AG04450 (cell line): ENCODE data around the gene ASCL5. TPM values are rescaled to one million over a fixed set of nuclear protein-coding genes. Genes with fewer than 3 reads are reported as not detected.

Source experiments
- CTCF ChIA-PET: fragments of 300-600, 350-600 bp; formaldehyde crosslinking; extraction: SDS; loops from one replicate; lab custom pipeline; 2022; ENCODE audit warnings: antibody characterized with exemption, inconsistent platforms; lab: Charles Lee
- POLR2A ChIA-PET: fragments of 350-600 bp; formaldehyde crosslinking; extraction: SDS; loops from one replicate; lab custom pipeline; 2021; ENCODE audit warnings: antibody characterized with exemption, inconsistent platforms; lab: Yijun Ruan, JAX
- DNase-seq: peaks from one replicate; pipeline ENCODE4 v3.0.0-alpha.2; 2011; ENCODE audit warnings: low read depth, low spot score
- H3K27ac ChIP-seq: one replicate; pipeline ENCODE4 v1.5.1; 2012; ENCODE audit warnings: low read depth, low read length, control low read depth
- H3K27me3 ChIP-seq: one replicate; pipeline ENCODE4 v1.6.0; 2012; ENCODE audit warnings: low read length; ENCODE audit not compliant: control insufficient read depth, insufficient read depth
- H3K4me3 ChIP-seq: 2 replicates; pipeline ENCODE4 v1.5.1; 2011; ENCODE audit warnings: mild to moderate bottlenecking, low read depth, low read length, control low read depth
- H3K9me3 ChIP-seq: 2 replicates; pipeline ENCODE4 v1.5.1; 2012; ENCODE audit warnings: low read length; ENCODE audit not compliant: control insufficient read depth, insufficient read depth
- polyA plus RNA-seq: library from polyadenylated mRNA; depleted of rRNA; stranded (reverse); fragments of >200 nt; gene quantifications from 2 replicates; pipeline ENCODE4 v1.2.3, GENCODE V29; 2011
- TF ChIP-seq, protein P1 (sequence below): IDR thresholded peaks from 2 replicates; pipeline ENCODE4 v1.5.1; 2011; ENCODE audit warnings: low read depth, low read length, control low read depth, inconsistent platforms

ASCL5 gene
- polyA plus RNA-seq, 1 experiment, result not detected

GRCh38 chr1:201091256-201091655 lies 35.7 kb downstream of the ASCL5 start:
- H3K4me3 ChIP-seq, result no peak overlapping the region
- no peaks in the 10 kb centered on the region; the same call in 1 of the 2 replicates for H3K9me3 ChIP-seq
- ChIA-PET CTCF (interaction anchor here (0.9 to 1.4 kb wide), 2 partner anchors 23 to 24 kb away, joined by 3 read pairs; no protein-coding TSS in a partner anchor), POLR2A (no interaction called here)
- no peak overlapping the region for H3K27ac ChIP-seq
- H3K27me3 ChIP-seq, result peaks cover 64% of the 10 kb centered on the region
- TF ChIP-seq, protein P1, sequence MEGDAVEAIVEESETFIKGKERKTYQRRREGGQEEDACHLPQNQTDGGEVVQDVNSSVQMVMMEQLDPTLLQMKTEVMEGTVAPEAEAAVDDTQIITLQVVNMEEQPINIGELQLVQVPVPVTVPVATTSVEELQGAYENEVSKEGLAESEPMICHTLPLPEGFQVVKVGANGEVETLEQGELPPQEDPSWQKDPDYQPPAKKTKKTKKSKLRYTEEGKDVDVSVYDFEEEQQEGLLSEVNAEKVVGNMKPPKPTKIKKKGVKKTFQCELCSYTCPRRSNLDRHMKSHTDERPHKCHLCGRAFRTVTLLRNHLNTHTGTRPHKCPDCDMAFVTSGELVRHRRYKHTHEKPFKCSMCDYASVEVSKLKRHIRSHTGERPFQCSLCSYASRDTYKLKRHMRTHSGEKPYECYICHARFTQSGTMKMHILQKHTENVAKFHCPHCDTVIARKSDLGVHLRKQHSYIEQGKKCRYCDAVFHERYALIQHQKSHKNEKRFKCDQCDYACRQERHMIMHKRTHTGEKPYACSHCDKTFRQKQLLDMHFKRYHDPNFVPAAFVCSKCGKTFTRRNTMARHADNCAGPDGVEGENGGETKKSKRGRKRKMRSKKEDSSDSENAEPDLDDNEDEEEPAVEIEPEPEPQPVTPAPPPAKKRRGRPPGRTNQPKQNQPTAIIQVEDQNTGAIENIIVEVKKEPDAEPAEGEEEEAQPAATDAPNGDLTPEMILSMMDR, result no peak
- no peak for DNase-seq

DNA sequence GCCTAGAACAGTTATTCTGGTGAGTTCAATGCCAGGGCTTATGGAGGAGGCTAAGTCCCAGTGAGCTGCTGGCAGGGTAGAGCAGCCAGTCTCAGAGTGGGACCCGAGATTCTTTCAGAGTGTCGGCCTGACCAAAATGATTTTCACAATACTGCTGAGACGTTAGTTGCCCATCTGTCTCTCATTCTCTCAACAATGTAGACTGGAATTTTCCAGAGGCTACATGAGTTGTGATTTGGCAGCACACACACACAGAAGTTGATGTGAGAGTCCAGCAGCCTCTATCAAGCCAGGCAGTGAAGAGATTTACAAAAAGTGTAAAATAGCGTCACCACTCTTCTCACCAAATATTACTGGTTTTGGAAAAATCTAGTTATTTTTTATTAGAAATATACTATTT lies 36.4 kb downstream of the ASCL5 start:
- ChIA-PET CTCF (interaction anchor here (0.6 to 1.4 kb wide), 3 partner anchors 23 to 118 kb away, joined by 3 read pairs; no protein-coding TSS in a partner anchor), POLR2A (no interaction called here)
- TF ChIP-seq, protein P1, result no peak
- Histone ChIP-seq H3K27ac (no peak overlapping the region), H3K27me3 (peaks cover 63% of the 10 kb centered on the region), H3K9me3 (no peaks in the 10 kb centered on the region; the same call in 1 of the 2 replicates), H3K4me3 (no peak overlapping the region)
- DNase-seq, result no peak

- POLR2A ChIA-PET, result no interaction called here
- CTCF ChIA-PET, result interaction anchor here (0.6 to 1.0 kb wide), 2 partner anchors 21 to 118 kb away, joined by 5 read pairs; no protein-coding TSS in a partner anchor
- TF ChIP-seq, protein P1, result no peak
- no peaks in the 10 kb centered on the region; the same call in 1 of the 2 replicates for H3K9me3 ChIP-seq
- H3K4me3 ChIP-seq, result no peak overlapping the region
- no peak for DNase-seq
- H3K27ac ChIP-seq, result no peak overlapping the region
- H3K27me3 ChIP-seq, result peaks cover 66% of the 10 kb centered on the region
Observed at GRCh38 chr1:201089596-201089995, 37.4 kb downstream of the ASCL5 start.

GRCh38 chr1:201088901-201089525 lies 38.0 kb downstream of the ASCL5 start:
- CTCF ChIA-PET, result interaction anchor here (0.6 to 1.0 kb wide), 2 partner anchors 21 to 117 kb away, joined by 5 read pairs; no protein-coding TSS in a partner anchor
- DNase-seq, result no peak
- peaks cover 63% of the 10 kb centered on the region for H3K27me3 ChIP-seq
- H3K9me3 ChIP-seq, result no peaks in the 10 kb centered on the region; the same call in 1 of the 2 replicates
- POLR2A ChIA-PET, result no interaction called here
- H3K4me3 ChIP-seq, result no peak overlapping the region
- no peak overlapping the region for H3K27ac ChIP-seq
- TF ChIP-seq, protein P1, result no peak

DNA sequence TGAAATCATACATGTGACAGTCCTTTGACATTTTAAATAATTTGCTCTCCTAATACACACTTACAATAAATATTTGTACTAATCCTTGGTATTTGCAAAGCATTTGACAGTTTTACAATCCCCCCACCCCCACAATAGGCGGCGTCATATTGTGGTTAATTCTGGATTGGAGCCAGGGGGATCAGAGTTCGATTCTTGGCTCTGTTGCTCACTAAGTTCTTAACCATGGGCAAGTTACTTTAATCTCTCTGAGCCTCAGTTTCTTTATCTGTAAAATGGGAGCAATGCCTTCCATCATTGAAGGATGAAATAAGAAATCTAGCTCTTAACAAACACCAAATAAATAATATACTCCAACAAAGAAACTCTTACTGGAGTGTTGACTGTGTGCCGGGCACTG lies 38.6 kb downstream of the ASCL5 start:
- Histone ChIP-seq H3K9me3 (no peaks in the 10 kb centered on the region; the same call in 1 of the 2 replicates), H3K27ac (no peak overlapping the region), H3K27me3 (peaks cover 58% of the 10 kb centered on the region), H3K4me3 (no peak overlapping the region)
- ChIA-PET POLR2A (no interaction called here), CTCF (no interaction called here)
- no peak for DNase-seq
- TF ChIP-seq, protein P1, result no peak
